NCI-H1930 (cell line): Measurements from ENCODE around the gene PRR33.

ENCODE experiments used
- DNase-seq, 2 experiments: peaks; one replicate each; lab custom pipeline; 2025; lab: John Stamatoyannopoulos, UW

PRR33 gene

GRCh38 chr11:1927848-1928469 lies 36.3 kb upstream of the PRR33 start:
- no peak for DNase-seq

GRCh38 chr11:1927026-1927847 lies 35.5 kb upstream of the PRR33 start:
- no peak for DNase-seq

GRCh38 chr11:1926156-1927025 lies 34.7 kb upstream of the PRR33 start:
- DNase-seq, result no peak

GRCh38 chr11:1925373-1926155 lies 33.9 kb upstream of the PRR33 start:
- DNase-seq, result no peak

GRCh38 chr11:1924646-1925372 lies 33.1 kb upstream of the PRR33 start:
- no peak for DNase-seq

- no peak for DNase-seq
Observed at GRCh38 chr11:1924181-1924580, 32.5 kb upstream of the PRR33 start.

- DNase-seq, result no peak
Observed at GRCh38 chr11:1923201-1923956, 31.7 kb upstream of the PRR33 start.

GRCh38 chr11:1922481-1923081 lies 30.9 kb upstream of the PRR33 start:
- no peak for DNase-seq

GRCh38 chr11:1921574-1922141 lies 30.0 kb upstream of the PRR33 start:
- no peak for DNase-seq

GRCh38 chr11:1920909-1921573 lies 29.3 kb upstream of the PRR33 start:
- DNase-seq, result no peak

- no peak for DNase-seq
Observed at GRCh38 chr11:1920128-1920908, 28.6 kb upstream of the PRR33 start.

- DNase-seq, result no peak
Observed at GRCh38 chr11:1919391-1920127, 27.9 kb upstream of the PRR33 start, which contains the start of gene TNNT3. Gene TNNT3, plus strand, starts transcription at chr11:1919703. Its CDS starts 3,172 bp downstream, at chr11:1922875.

- no peak for DNase-seq
Observed at GRCh38 chr11:1918436-1919315, 27.0 kb upstream of the PRR33 start.

- no peak for DNase-seq
Observed at GRCh38 chr11:1917523-1918435, 26.1 kb upstream of the PRR33 start.

- no peak for DNase-seq
Observed at GRCh38 chr11:1916986-1917522, 25.4 kb upstream of the PRR33 start.
